Progenitor cell of endocrine pancreas (in vitro differentiated cells): ENCODE results near the gene GARS1. TPM values are rescaled to one million over a fixed set of nuclear protein-coding genes. Genes with fewer than 3 reads are reported as not detected.

Experiments
- DNase-seq: peaks from one replicate; pipeline ENCODE4 v3.0.0; 2021; ENCODE audit warnings: low spot score; ENCODE audit not compliant: unreplicated experiment
- H3K27ac Mint-ChIP-seq: 2 replicates; pipeline ENCODE4 v1.8.0; 2021; ENCODE audit warnings: mild to moderate bottlenecking, moderate library complexity, mixed read lengths
- H3K27me3 Mint-ChIP-seq: 2 replicates; pipeline ENCODE4 v1.8.0; 2021; ENCODE audit warnings: mixed read lengths
- H3K36me3 Mint-ChIP-seq: 2 replicates; pipeline ENCODE4 v1.8.0; 2022; ENCODE audit warnings: mixed read lengths; ENCODE audit not compliant: insufficient read depth
- H3K4me1 Mint-ChIP-seq: 2 replicates; pipeline ENCODE4 v1.8.0; 2021; ENCODE audit warnings: low read depth, mixed read lengths
- H3K4me3 Mint-ChIP-seq: 2 replicates; pipeline ENCODE4 v1.8.0; 2021; ENCODE audit warnings: low read depth, mild to moderate bottlenecking, moderate library complexity, mixed read lengths
- H3K9me3 Mint-ChIP-seq: 2 replicates; pipeline ENCODE4 v1.8.0; 2021; ENCODE audit warnings: low read depth, mixed read lengths
- total RNA-seq: library from RNA; stranded (reverse); gene quantifications from 2 replicates; pipeline ENCODE4 v1.2.1, GENCODE V29; 2021
- TF ChIP-seq, protein P1 (sequence below): fragments of 200-600 bp; sonication (generic); IDR thresholded peaks from one replicate; pipeline ENCODE4 v1.5.0; 2021; ENCODE audit warnings: antibody characterized with exemption, mild to moderate bottlenecking; ENCODE audit not compliant: unreplicated experiment

Gene GARS1
- total RNA-seq, 1 donor from 2014 or later = 117 TPM

- peak overlapping the region; percentile 43 for H3K27ac Mint-ChIP-seq
- H3K4me3 Mint-ChIP-seq = no peak overlapping the region
- peaks cover 4% of the 10 kb centered on the region for H3K36me3 Mint-ChIP-seq
- peaks cover 16% of the 10 kb centered on the region for H3K4me1 Mint-ChIP-seq
- H3K27me3 Mint-ChIP-seq = no peaks in the 10 kb centered on the region
- DNase-seq = no peak
- TF ChIP-seq, protein P1, sequence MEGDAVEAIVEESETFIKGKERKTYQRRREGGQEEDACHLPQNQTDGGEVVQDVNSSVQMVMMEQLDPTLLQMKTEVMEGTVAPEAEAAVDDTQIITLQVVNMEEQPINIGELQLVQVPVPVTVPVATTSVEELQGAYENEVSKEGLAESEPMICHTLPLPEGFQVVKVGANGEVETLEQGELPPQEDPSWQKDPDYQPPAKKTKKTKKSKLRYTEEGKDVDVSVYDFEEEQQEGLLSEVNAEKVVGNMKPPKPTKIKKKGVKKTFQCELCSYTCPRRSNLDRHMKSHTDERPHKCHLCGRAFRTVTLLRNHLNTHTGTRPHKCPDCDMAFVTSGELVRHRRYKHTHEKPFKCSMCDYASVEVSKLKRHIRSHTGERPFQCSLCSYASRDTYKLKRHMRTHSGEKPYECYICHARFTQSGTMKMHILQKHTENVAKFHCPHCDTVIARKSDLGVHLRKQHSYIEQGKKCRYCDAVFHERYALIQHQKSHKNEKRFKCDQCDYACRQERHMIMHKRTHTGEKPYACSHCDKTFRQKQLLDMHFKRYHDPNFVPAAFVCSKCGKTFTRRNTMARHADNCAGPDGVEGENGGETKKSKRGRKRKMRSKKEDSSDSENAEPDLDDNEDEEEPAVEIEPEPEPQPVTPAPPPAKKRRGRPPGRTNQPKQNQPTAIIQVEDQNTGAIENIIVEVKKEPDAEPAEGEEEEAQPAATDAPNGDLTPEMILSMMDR = no peak
- no peaks in the 10 kb centered on the region for H3K9me3 Mint-ChIP-seq
Measured at GRCh38 chr7:30549931-30550493, 44.7 kb upstream of the GARS1 start.

- H3K27me3 Mint-ChIP-seq = no peaks in the 10 kb centered on the region
- no peak overlapping the region for H3K4me3 Mint-ChIP-seq
- peaks cover 2% of the 10 kb centered on the region for H3K36me3 Mint-ChIP-seq
- peaks cover 13% of the 10 kb centered on the region for H3K4me1 Mint-ChIP-seq
- no peaks in the 10 kb centered on the region for H3K9me3 Mint-ChIP-seq
- TF ChIP-seq, protein P1 = no peak
- H3K27ac Mint-ChIP-seq = no peak overlapping the region
- DNase-seq = no peak
Measured at GRCh38 chr7:30552330-30552729, 42.3 kb upstream of the GARS1 start.

- Mint-ChIP-seq H3K4me3 (no peak overlapping the region), H3K36me3 (peaks cover 2% of the 10 kb centered on the region), H3K27ac (no peak overlapping the region), H3K9me3 (no peaks in the 10 kb centered on the region), H3K4me1 (peaks cover 13% of the 10 kb centered on the region), H3K27me3 (no peaks in the 10 kb centered on the region)
- no peak for DNase-seq
- TF ChIP-seq, protein P1 = no peak
Measured at GRCh38 chr7:30553141-30553540, 41.5 kb upstream of the GARS1 start.

DNA sequence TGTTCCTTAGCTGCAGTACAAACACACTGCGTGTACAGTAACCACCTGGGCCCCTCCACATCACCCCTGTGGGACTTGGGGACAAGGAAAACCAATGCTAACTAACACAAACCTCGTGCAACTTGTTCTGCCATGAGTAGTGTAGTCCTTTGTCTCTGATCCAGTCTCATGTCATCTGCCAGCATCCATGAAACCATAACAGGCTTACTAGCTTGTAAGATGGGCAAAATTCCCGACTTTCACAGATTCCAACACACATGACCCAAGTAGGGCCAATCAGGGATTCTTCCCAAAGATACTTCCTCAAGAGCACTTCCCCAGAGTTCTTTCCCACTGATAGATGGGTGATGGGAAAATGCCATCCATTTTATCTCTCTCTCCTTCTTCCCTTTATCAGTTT lies 41.1 kb upstream of the GARS1 start:
- no peak for DNase-seq
- Mint-ChIP-seq H3K4me1 (peaks cover 13% of the 10 kb centered on the region), H3K27me3 (no peaks in the 10 kb centered on the region), H3K36me3 (peaks cover 2% of the 10 kb centered on the region), H3K27ac (no peak overlapping the region), H3K4me3 (no peak overlapping the region), H3K9me3 (no peaks in the 10 kb centered on the region)
- TF ChIP-seq, protein P1 = no peak

GRCh38 chr7:30555525-30555924 lies 39.2 kb upstream of the GARS1 start:
- TF ChIP-seq, protein P1 = no peak
- Mint-ChIP-seq H3K27ac (no peak overlapping the region), H3K4me3 (no peak overlapping the region), H3K36me3 (peaks cover 2% of the 10 kb centered on the region), H3K9me3 (no peaks in the 10 kb centered on the region), H3K27me3 (no peaks in the 10 kb centered on the region), H3K4me1 (no peaks in the 10 kb centered on the region)
- DNase-seq = no peak
